Breast epithelium (tissue), 3 donors: ENCODE results near the gene NSMCE1.

ENCODE experiments used
- POLR2A ChIP-seq: fragments of 450-650 bp; IDR thresholded peaks from one replicate; pipeline ENCODE4 v1.6.1; 2016; ENCODE audit warnings: antibody characterized with exemption, mild to moderate bottlenecking, moderate library complexity
- POLR2AphosphoS5 ChIP-seq, 3 donors: sonication (generic); formaldehyde crosslinking; IDR thresholded peaks; one replicate each; pipeline ENCODE4 v1.6.1; 2017; ENCODE audit warnings: antibody characterized with exemption in 3 of 3
- TF ChIP-seq, protein P1 (sequence below), 3 donors: fragments of 450-650 bp; IDR thresholded peaks; one replicate each; pipeline ENCODE4 v1.5.1; 2016 to 2017; ENCODE audit warnings: antibody characterized with exemption in 3 of 3, mild to moderate bottlenecking in 3 of 3, moderate library complexity in 3 of 3

DNA sequence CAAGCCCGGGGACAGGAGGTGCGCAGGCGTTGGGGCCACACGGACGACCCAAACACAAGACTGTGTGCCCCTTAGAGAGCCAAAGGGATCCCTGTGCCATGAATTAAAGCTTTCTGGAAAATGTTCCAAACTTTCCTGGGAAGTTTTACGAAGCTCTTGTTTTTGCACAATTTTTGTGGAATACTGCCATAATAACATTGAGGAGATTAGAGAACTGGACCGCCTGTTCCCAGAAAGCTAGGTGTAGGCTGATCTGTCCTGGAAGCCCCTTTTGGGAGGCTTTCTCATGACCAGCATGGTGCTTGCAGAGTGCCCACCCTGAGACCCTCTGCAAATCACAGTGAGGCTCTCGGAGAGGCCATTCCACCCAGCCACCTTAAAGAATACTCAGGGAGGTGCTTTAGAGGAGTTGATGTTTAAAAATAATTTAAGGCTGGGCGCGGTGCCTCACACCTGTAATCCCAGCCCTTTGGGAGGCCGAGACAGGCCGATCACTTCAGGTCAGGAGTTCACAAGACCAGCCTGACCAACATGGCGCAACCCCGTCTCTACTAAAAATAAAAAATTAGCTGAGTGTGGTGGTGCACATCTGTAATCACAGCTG, 64.2 kb downstream of the NSMCE1 start:
- TF ChIP-seq, protein P1, sequence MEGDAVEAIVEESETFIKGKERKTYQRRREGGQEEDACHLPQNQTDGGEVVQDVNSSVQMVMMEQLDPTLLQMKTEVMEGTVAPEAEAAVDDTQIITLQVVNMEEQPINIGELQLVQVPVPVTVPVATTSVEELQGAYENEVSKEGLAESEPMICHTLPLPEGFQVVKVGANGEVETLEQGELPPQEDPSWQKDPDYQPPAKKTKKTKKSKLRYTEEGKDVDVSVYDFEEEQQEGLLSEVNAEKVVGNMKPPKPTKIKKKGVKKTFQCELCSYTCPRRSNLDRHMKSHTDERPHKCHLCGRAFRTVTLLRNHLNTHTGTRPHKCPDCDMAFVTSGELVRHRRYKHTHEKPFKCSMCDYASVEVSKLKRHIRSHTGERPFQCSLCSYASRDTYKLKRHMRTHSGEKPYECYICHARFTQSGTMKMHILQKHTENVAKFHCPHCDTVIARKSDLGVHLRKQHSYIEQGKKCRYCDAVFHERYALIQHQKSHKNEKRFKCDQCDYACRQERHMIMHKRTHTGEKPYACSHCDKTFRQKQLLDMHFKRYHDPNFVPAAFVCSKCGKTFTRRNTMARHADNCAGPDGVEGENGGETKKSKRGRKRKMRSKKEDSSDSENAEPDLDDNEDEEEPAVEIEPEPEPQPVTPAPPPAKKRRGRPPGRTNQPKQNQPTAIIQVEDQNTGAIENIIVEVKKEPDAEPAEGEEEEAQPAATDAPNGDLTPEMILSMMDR (IDR thresholded peaks at IDR 0.05): no peak
- TF ChIP-seq POLR2AphosphoS5 (IDR thresholded peaks at IDR 0.05) (no peak), POLR2A (no peak)
